OCI-LY3 (cell line): Measurements from ENCODE around the gene ARHGAP10.

Source experiments
- H2AFZ ChIP-seq: fragments of 200-600, 300-600 bp; shearing (Covaris generic); 2 replicates; pipeline ENCODE4 v1.6.0; 2014; ENCODE audit warnings: antibody characterized with exemption, low read depth, low read length
- H3K27ac ChIP-seq: fragments of 200-600, 300-600 bp; sonication (generic); 2 replicates; pipeline ENCODE4 v1.5.1; 2014; ENCODE audit warnings: mild to moderate bottlenecking, low read length, moderate library complexity, mixed read lengths
- H3K27me3 ChIP-seq: fragments of 200-600, 300-600 bp; sonication (generic); 2 replicates; pipeline ENCODE4 v1.6.1; 2014; ENCODE audit warnings: low read depth, low read length, mixed read lengths
- H3K36me3 ChIP-seq: fragments of 200-600, 300-600 bp; sonication (generic); replicated peaks from 2 replicates; pipeline ENCODE3; 2014; ENCODE audit warnings: low read depth, low read length, mixed read lengths
- H3K4me1 ChIP-seq: fragments of 300-600, 200-600 bp; sonication (generic); 2 replicates; pipeline ENCODE4 v1.6.1; 2014; ENCODE audit warnings: low read length, mixed read lengths
- H3K4me2 ChIP-seq: fragments of 200-600, 300-600 bp; sonication (generic); 2 replicates; pipeline ENCODE4 v1.6.1; 2014; ENCODE audit warnings: low read length, mixed read lengths
- H3K4me3 ChIP-seq: fragments of 300-600, 200-600 bp; sonication (generic); 2 replicates; pipeline ENCODE4 v1.5.1; 2014; ENCODE audit warnings: antibody characterized with exemption, mild to moderate bottlenecking, low read length, moderate library complexity
- H3K79me2 ChIP-seq: fragments of 300-600, 200-600 bp; shearing (Covaris generic); 2 replicates; pipeline ENCODE4 v1.6.1; 2014; ENCODE audit warnings: mild to moderate bottlenecking, low read length, mixed read lengths
- H3K9ac ChIP-seq: fragments of 300-600, 200-600 bp; shearing (Covaris generic); 2 replicates; pipeline ENCODE4 v1.6.0; 2014; ENCODE audit warnings: mild to moderate bottlenecking, low read length, moderate library complexity
- H3K9me3 ChIP-seq: fragments of 200-600, 300-600 bp; shearing (Covaris generic); 2 replicates; pipeline ENCODE4 v1.6.1; 2014; ENCODE audit warnings: low read length, mixed read lengths; ENCODE audit not compliant: insufficient read depth
- H4K20me1 ChIP-seq: fragments of 200-600, 300-600 bp; sonication (generic); 2 replicates; pipeline ENCODE4 v1.6.1; 2016; ENCODE audit warnings: low read length, mixed read lengths; ENCODE audit not compliant: insufficient read depth
- EZH2phosphoT487 ChIP-seq: fragments of 200-600 bp; shearing (Covaris generic); IDR thresholded peaks from 2 replicates; pipeline ENCODE4 v1.6.1; 2018; ENCODE audit warnings: antibody characterized with exemption, mixed run types, low read depth
- TF ChIP-seq, protein P1 (sequence below): fragments of 200-600, 300-600 bp; sonication (generic); IDR thresholded peaks from 2 replicates; pipeline ENCODE4 v1.5.1; 2014; ENCODE audit warnings: antibody characterized with exemption, low read length, low read depth

ARHGAP10 gene

GRCh38 chr4:147831551-147832171 is 99.8 kb downstream of the ARHGAP10 start:
- H3K9ac ChIP-seq, result no peak overlapping the region
- no peaks in the 10 kb centered on the region for H4K20me1 ChIP-seq
- no peaks in the 10 kb centered on the region for H3K79me2 ChIP-seq
- H3K27ac ChIP-seq, result no peak overlapping the region
- no peaks in the 10 kb centered on the region for H3K9me3 ChIP-seq
- H3K36me3 ChIP-seq, result no peaks in the 10 kb centered on the region
- H3K4me3 ChIP-seq, result no peak overlapping the region
- peaks cover 17% of the 10 kb centered on the region for H3K4me1 ChIP-seq
- H3K4me2 ChIP-seq, result no peak overlapping the region
- no peak overlapping the region for H2AFZ ChIP-seq
- TF ChIP-seq, protein P1, sequence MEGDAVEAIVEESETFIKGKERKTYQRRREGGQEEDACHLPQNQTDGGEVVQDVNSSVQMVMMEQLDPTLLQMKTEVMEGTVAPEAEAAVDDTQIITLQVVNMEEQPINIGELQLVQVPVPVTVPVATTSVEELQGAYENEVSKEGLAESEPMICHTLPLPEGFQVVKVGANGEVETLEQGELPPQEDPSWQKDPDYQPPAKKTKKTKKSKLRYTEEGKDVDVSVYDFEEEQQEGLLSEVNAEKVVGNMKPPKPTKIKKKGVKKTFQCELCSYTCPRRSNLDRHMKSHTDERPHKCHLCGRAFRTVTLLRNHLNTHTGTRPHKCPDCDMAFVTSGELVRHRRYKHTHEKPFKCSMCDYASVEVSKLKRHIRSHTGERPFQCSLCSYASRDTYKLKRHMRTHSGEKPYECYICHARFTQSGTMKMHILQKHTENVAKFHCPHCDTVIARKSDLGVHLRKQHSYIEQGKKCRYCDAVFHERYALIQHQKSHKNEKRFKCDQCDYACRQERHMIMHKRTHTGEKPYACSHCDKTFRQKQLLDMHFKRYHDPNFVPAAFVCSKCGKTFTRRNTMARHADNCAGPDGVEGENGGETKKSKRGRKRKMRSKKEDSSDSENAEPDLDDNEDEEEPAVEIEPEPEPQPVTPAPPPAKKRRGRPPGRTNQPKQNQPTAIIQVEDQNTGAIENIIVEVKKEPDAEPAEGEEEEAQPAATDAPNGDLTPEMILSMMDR, result no peak
- TF ChIP-seq EZH2phosphoT487, result no peak
- no peaks in the 10 kb centered on the region for H3K27me3 ChIP-seq

- Histone ChIP-seq H3K36me3 (no peaks in the 10 kb centered on the region), H3K4me1 (peaks cover 24% of the 10 kb centered on the region), H3K79me2 (no peaks in the 10 kb centered on the region), H3K9ac (no peak overlapping the region), H3K9me3 (no peaks in the 10 kb centered on the region), H3K27ac (no peak overlapping the region), H3K27me3 (no peaks in the 10 kb centered on the region), H4K20me1 (no peaks in the 10 kb centered on the region), H2AFZ (no peak overlapping the region), H3K4me2 (no peak overlapping the region), H3K4me3 (no peak overlapping the region)
- TF ChIP-seq, protein P1, result no peak
- TF ChIP-seq EZH2phosphoT487, result no peak
Observed at GRCh38 chr4:147833254-147833653, 101.4 kb downstream of the ARHGAP10 start.

DNA sequence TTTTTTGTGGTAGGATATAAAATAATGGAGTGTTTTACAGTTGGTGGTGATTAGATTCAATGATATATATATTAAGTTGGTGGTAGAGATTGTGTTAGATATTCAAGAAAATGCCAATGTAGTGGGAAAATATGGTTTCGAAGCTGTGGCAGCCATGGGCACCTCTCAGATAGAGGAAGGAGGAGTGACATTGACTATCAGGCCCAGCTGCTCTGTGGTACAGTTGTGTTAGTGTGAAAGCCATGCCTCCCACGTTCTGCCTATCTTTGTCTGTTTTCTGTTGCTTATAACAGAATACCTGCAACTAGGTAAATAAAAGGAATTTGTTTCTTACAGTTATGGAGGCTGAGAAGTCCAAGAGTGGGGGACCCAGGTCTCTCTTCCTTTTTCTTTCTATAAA is 101.9 kb downstream of the ARHGAP10 start:
- Histone ChIP-seq H3K4me2 (no peak overlapping the region), H3K4me1 (peaks cover 24% of the 10 kb centered on the region), H3K27me3 (no peaks in the 10 kb centered on the region), H3K27ac (no peak overlapping the region), H4K20me1 (no peaks in the 10 kb centered on the region), H3K9me3 (no peaks in the 10 kb centered on the region), H2AFZ (no peak overlapping the region), H3K9ac (no peak overlapping the region), H3K36me3 (no peaks in the 10 kb centered on the region), H3K79me2 (no peaks in the 10 kb centered on the region), H3K4me3 (no peak overlapping the region)
- TF ChIP-seq, protein P1, result no peak
- no peak for TF ChIP-seq EZH2phosphoT487

GRCh38 chr4:147834480-147834879 is 102.6 kb downstream of the ARHGAP10 start:
- no peak overlapping the region for H3K27ac ChIP-seq
- peaks cover 24% of the 10 kb centered on the region for H3K4me1 ChIP-seq
- H2AFZ ChIP-seq, result no peak overlapping the region
- TF ChIP-seq EZH2phosphoT487, result no peak
- TF ChIP-seq, protein P1, result no peak
- no peaks in the 10 kb centered on the region for H3K36me3 ChIP-seq
- H3K9ac ChIP-seq, result no peak overlapping the region
- H3K4me3 ChIP-seq, result no peak overlapping the region
- no peaks in the 10 kb centered on the region for H3K9me3 ChIP-seq
- H3K27me3 ChIP-seq, result no peaks in the 10 kb centered on the region
- H3K4me2 ChIP-seq, result no peak overlapping the region
- no peaks in the 10 kb centered on the region for H3K79me2 ChIP-seq
- H4K20me1 ChIP-seq, result no peaks in the 10 kb centered on the region
